Spleen (tissue), 7 donors: ENCODE results near the gene AGMO.

ENCODE experiments used
- CTCF ChIP-seq, 11 experiments: fragments of 200-600 bp in 7 of 11; fragments of 450-650 bp in 4 of 11; sonication (generic) in 4 of 11; IDR thresholded peaks in 8 of 11; conservative IDR thresholded peaks in 3 of 11; 1 replicate in 7 of 11; 2 replicates in 4 of 11; pipeline versions ENCODE4 v1.4.0 to v1.8.0; 2016 to 2021; ENCODE audit warnings: antibody characterized with exemption in 11 of 11, inconsistent platforms in 4 of 11, mild to moderate bottlenecking in 1 of 11
- POLR2A ChIP-seq, 3 donors: fragments of 450-650 bp; IDR thresholded peaks; one replicate each; pipeline ENCODE4 v1.5.1; 2017; ENCODE audit warnings: antibody characterized with exemption in 3 of 3, mild to moderate bottlenecking in 1 of 3
- donor health status: DM: no; HTN: no; CAD: no; lungs with moderate emphysema.
- donor health status: DM: no; HTN: no; CAD: no.
- donor health status: DM: no; HTN: no; CAD: no.

DNA sequence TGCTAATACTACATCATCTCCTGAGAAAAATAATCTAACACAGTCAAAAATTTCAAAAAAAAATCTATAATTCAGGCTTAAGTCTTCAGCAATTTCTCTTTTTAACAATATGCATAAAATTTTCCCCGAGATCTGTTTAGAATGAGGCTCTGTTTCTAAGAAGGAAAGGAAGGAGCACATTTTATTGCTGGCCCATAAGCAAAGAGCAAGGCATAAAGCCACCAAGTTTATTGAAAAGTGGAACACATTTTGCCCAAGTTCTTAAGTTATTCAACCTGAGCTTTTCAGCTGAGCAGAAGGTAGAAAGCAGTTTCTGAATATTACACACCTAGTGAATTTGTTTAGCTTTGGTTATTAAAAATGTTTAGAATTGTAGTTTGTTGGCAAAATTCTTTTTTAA is 73.9 kb downstream of the AGMO start:
- no peak for TF ChIP-seq POLR2A (IDR thresholded peaks at IDR 0.05)
- no peak for TF ChIP-seq CTCF (IDR thresholded peaks at IDR 0.05 in 8 of 11, conservative IDR thresholded peaks at IDR 0.05 in 3 of 11)
